GM23338 (cell line): ENCODE measurements around the gene GLRA1. TPM values are rescaled to one million over a fixed set of nuclear protein-coding genes. Genes with fewer than 3 reads are reported as not detected.

Experiments
- ATAC-seq: fragments of 200-7000 bp; cut with Tn5 transposase; 3 replicates; pipeline ENCODE4 v1.9.1; 2020
- DNase-seq: peaks from one replicate; pipeline ENCODE4 v3.0.0-alpha.2; 2015; ENCODE audit warnings: low spot score
- H2AFZ ChIP-seq: fragments of 200-600 bp; sonication (generic); 2 replicates; pipeline ENCODE4 v1.8.0; 2016; ENCODE audit warnings: antibody characterized with exemption, mild to moderate bottlenecking, moderate library complexity
- H3F3A ChIP-seq: fragments of 200-600 bp; sonication (generic); replicated peaks from 2 replicates; pipeline ENCODE4 v1.8.0; 2017; ENCODE audit warnings: antibody characterized with exemption, mixed run types, low read depth
- H3K27ac ChIP-seq: fragments of 200-600 bp; sonication (generic); 2 replicates; pipeline ENCODE4 v1.6.1; 2016; ENCODE audit warnings: low read depth
- H3K27me3 ChIP-seq: fragments of 200-600 bp; sonication (generic); 2 replicates; pipeline ENCODE4 v1.8.0; 2016; ENCODE audit warnings: mild to moderate bottlenecking, mixed run types, moderate library complexity; ENCODE audit not compliant: insufficient read depth
- H3K36me3 ChIP-seq: fragments of 200-600 bp; sonication (generic); 2 replicates; pipeline ENCODE4 v1.8.0; 2016; ENCODE audit warnings: mild to moderate bottlenecking; ENCODE audit not compliant: insufficient read depth
- H3K4me1 ChIP-seq: fragments of 200-600 bp; sonication (generic); 2 replicates; pipeline ENCODE4 v1.8.0; 2016; ENCODE audit warnings: mild to moderate bottlenecking, moderate library complexity; ENCODE audit not compliant: insufficient read depth
- H3K4me2 ChIP-seq: fragments of 200-600 bp; sonication (generic); 2 replicates; pipeline ENCODE4 v1.7.1; 2017; ENCODE audit warnings: mixed run types
- H3K4me3 ChIP-seq: fragments of 200-600 bp; sonication (generic); 2 replicates; pipeline ENCODE4 v1.6.1; 2016; ENCODE audit warnings: mixed run types
- H3K79me2 ChIP-seq: fragments of 200-600 bp; sonication (generic); replicated peaks from 2 replicates; pipeline ENCODE4 v1.8.0; 2017; ENCODE audit warnings: mild to moderate bottlenecking; ENCODE audit not compliant: insufficient read depth
- H3K9me2 ChIP-seq: fragments of 200-600 bp; sonication (generic); 2 replicates; pipeline ENCODE4 v1.8.0; 2017; ENCODE audit not compliant: insufficient read depth
- H4K20me1 ChIP-seq: fragments of 200-600 bp; sonication (generic); replicated peaks from 2 replicates; pipeline ENCODE4 v1.8.0; 2017; ENCODE audit warnings: mild to moderate bottlenecking; ENCODE audit not compliant: insufficient read depth
- H3K27ac Mint-ChIP-seq: 2 replicates; pipeline ENCODE4 v1.8.0; 2020; ENCODE audit warnings: inconsistent platforms, mild to moderate bottlenecking, moderate library complexity, mixed read lengths
- H3K27me3 Mint-ChIP-seq: 3 replicates; pipeline ENCODE4 v1.8.0; 2022; ENCODE audit warnings: low read depth, mild to moderate bottlenecking, moderate library complexity, mixed read lengths, inconsistent platforms; ENCODE audit not compliant: insufficient read depth, poor library complexity
- H3K36me3 Mint-ChIP-seq: 3 replicates; pipeline ENCODE4 v1.8.0; 2021; ENCODE audit warnings: low read depth, mild to moderate bottlenecking, inconsistent platforms, moderate library complexity, mixed read lengths
- H3K4me1 Mint-ChIP-seq: 3 replicates; pipeline ENCODE4 v1.8.0; 2020; ENCODE audit warnings: mild to moderate bottlenecking, inconsistent platforms, mixed read lengths
- H3K4me3 Mint-ChIP-seq: 3 replicates; pipeline ENCODE4 v1.8.0; 2021; ENCODE audit warnings: moderate library complexity, mild to moderate bottlenecking, inconsistent platforms, mixed read lengths
- H3K9me3 Mint-ChIP-seq: 3 replicates; pipeline ENCODE4 v1.8.0; 2020; ENCODE audit warnings: moderate library complexity, mild to moderate bottlenecking, inconsistent platforms, mixed read lengths
- CREB1 ChIP-seq: fragments of 250-450 bp; sonication (Bioruptor Pico); IDR thresholded peaks from 2 replicates; pipeline ENCODE4 v1.5.0; 2020; ENCODE audit warnings: low read depth, mild to moderate bottlenecking, moderate library complexity
- EZH2 ChIP-seq: fragments of 200-600 bp; sonication (generic); IDR thresholded peaks from one replicate; pipeline ENCODE4 v1.8.0; 2017; ENCODE audit warnings: antibody characterized with exemption, mild to moderate bottlenecking, low read depth; ENCODE audit not compliant: unreplicated experiment
- EZH2phosphoT487 ChIP-seq: fragments of 200-600 bp; sonication (generic); IDR thresholded peaks from one replicate; pipeline ENCODE4 v1.8.1; 2018; ENCODE audit warnings: antibody characterized with exemption; ENCODE audit not compliant: unreplicated experiment
- JUNB ChIP-seq: IDR thresholded peaks from one replicate; pipeline ENCODE4 v1.6.1; 2016; ENCODE audit warnings: antibody characterized with exemption; ENCODE audit not compliant: unreplicated experiment
- NANOG ChIP-seq: IDR thresholded peaks from 2 replicates; pipeline ENCODE4 v1.6.1; 2016; ENCODE audit warnings: antibody characterized with exemption, borderline replicate concordance
- POLR2AphosphoS5 ChIP-seq: IDR thresholded peaks from 2 replicates; pipeline ENCODE4 v1.6.1; 2016; ENCODE audit warnings: antibody characterized with exemption, low read depth
- REST ChIP-seq: IDR thresholded peaks from one replicate; pipeline ENCODE4 v1.6.1; 2018; ENCODE audit warnings: antibody characterized with exemption; ENCODE audit not compliant: unreplicated experiment
- STAT1 ChIP-seq: IDR thresholded peaks from one replicate; pipeline ENCODE4 v1.6.1; 2016; ENCODE audit warnings: antibody characterized with exemption; ENCODE audit not compliant: unreplicated experiment
- ZNF331 ChIP-seq: fragments of 250-450 bp; sonication (Bioruptor Pico); IDR thresholded peaks from 2 replicates; pipeline ENCODE4 v1.5.0; 2020; ENCODE audit warnings: low read depth, mild to moderate bottlenecking, moderate library complexity
- polyA plus RNA-seq: library from polyadenylated mRNA; unstranded; fragments of >200 nt; fragmentation: Nextera tagmentation; extraction: Ambion mirVana; gene quantifications from 2 replicates; pipeline ENCODE4 v1.2.1, GENCODE V29; 2016
- total RNA-seq: library from RNA; depleted of rRNA; stranded (reverse); fragments of >200 nt; shearing (Covaris generic); gene quantifications from 2 replicates; pipeline ENCODE4 v1.2.3, GENCODE V29; 2014
- TF ChIP-seq, protein P1 (sequence below): IDR thresholded peaks from 2 replicates; pipeline ENCODE4 v1.6.1; 2016; ENCODE audit warnings: antibody characterized with exemption
- TF ChIP-seq, protein P2 (sequence below): fragments of 250-450 bp; sonication (Bioruptor Pico); IDR thresholded peaks from 2 replicates; pipeline ENCODE4 v1.5.0; 2020; ENCODE audit warnings: mild to moderate bottlenecking, moderate library complexity
- TF ChIP-seq, protein P3 (sequence below), 2 experiments: fragments of 200-600 bp in 1 of 2; sonication (generic) in 1 of 2; conservative IDR thresholded peaks; 2 replicates each; pipeline versions ENCODE4 v1.5.1 to v1.6.1; 2016 to 2017; ENCODE audit warnings: antibody characterized with exemption in 2 of 2, low read depth in 2 of 2, mild to moderate bottlenecking in 2 of 2, moderate library complexity in 1 of 2

Gene GLRA1
- total and polyA plus RNA-seq, 2 experiments from 2014 or later, result not detected

DNA sequence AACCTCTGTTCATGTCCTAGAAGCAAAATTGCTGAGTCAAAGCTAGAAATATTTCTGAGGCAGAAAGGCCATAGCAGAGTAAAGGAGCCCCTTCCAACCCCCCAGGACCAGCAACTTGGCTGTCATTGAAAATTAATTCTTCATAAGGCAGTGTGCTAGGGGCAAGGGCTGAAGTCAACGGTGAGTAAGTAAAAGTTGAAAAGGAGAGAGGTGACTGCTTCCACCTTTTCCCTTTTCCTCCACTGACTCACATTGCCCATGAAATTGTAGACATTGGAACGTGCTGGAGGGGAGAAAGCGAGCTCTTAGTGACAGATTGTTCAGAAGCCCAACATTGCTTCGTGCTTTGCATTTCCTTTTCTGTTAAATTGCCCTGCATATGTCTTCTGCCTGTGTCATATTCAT lies 19.1 kb downstream of the GLRA1 start:
- Mint-ChIP-seq H3K27ac (no peak overlapping the region), H3K4me1 (peaks cover 11% of the 10 kb centered on the region; the same call in 2 of the 3 replicates), H3K4me3 (no peak overlapping the region), H3K27me3 (peaks cover 80% of the 10 kb centered on the region), H3K36me3 (no peaks in the 10 kb centered on the region), H3K9me3 (no peaks in the 10 kb centered on the region)
- Histone ChIP-seq H3K4me2 (no peak overlapping the region), H3K27me3 (peaks cover 100% of the 10 kb centered on the region), H4K20me1 (peaks cover 3% of the 10 kb centered on the region; the same call in 1 of the 2 replicates), H3K4me1 (peaks cover 20% of the 10 kb centered on the region), H3K4me3 (no peak overlapping the region), H3K36me3 (no peaks in the 10 kb centered on the region), H3K9me2 (no peaks in the 10 kb centered on the region), H3F3A (no peaks in the 10 kb centered on the region), H3K27ac (no peak overlapping the region), H3K79me2 (no peaks in the 10 kb centered on the region), H2AFZ (no peak overlapping the region)
- no peak for TF ChIP-seq STAT1
- TF ChIP-seq CREB1 (CRISPR knock-in tag), result no peak
- TF ChIP-seq ZNF331 (CRISPR knock-in tag), result no peak
- TF ChIP-seq EZH2, result no peak
- no peak for TF ChIP-seq REST
- TF ChIP-seq, protein P1, sequence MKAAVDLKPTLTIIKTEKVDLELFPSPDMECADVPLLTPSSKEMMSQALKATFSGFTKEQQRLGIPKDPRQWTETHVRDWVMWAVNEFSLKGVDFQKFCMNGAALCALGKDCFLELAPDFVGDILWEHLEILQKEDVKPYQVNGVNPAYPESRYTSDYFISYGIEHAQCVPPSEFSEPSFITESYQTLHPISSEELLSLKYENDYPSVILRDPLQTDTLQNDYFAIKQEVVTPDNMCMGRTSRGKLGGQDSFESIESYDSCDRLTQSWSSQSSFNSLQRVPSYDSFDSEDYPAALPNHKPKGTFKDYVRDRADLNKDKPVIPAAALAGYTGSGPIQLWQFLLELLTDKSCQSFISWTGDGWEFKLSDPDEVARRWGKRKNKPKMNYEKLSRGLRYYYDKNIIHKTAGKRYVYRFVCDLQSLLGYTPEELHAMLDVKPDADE, result no peak
- no peak for TF ChIP-seq POLR2AphosphoS5
- no peak for TF ChIP-seq JUNB
- TF ChIP-seq EZH2phosphoT487, result no peak
- no peak for TF ChIP-seq NANOG
- TF ChIP-seq, protein P2, sequence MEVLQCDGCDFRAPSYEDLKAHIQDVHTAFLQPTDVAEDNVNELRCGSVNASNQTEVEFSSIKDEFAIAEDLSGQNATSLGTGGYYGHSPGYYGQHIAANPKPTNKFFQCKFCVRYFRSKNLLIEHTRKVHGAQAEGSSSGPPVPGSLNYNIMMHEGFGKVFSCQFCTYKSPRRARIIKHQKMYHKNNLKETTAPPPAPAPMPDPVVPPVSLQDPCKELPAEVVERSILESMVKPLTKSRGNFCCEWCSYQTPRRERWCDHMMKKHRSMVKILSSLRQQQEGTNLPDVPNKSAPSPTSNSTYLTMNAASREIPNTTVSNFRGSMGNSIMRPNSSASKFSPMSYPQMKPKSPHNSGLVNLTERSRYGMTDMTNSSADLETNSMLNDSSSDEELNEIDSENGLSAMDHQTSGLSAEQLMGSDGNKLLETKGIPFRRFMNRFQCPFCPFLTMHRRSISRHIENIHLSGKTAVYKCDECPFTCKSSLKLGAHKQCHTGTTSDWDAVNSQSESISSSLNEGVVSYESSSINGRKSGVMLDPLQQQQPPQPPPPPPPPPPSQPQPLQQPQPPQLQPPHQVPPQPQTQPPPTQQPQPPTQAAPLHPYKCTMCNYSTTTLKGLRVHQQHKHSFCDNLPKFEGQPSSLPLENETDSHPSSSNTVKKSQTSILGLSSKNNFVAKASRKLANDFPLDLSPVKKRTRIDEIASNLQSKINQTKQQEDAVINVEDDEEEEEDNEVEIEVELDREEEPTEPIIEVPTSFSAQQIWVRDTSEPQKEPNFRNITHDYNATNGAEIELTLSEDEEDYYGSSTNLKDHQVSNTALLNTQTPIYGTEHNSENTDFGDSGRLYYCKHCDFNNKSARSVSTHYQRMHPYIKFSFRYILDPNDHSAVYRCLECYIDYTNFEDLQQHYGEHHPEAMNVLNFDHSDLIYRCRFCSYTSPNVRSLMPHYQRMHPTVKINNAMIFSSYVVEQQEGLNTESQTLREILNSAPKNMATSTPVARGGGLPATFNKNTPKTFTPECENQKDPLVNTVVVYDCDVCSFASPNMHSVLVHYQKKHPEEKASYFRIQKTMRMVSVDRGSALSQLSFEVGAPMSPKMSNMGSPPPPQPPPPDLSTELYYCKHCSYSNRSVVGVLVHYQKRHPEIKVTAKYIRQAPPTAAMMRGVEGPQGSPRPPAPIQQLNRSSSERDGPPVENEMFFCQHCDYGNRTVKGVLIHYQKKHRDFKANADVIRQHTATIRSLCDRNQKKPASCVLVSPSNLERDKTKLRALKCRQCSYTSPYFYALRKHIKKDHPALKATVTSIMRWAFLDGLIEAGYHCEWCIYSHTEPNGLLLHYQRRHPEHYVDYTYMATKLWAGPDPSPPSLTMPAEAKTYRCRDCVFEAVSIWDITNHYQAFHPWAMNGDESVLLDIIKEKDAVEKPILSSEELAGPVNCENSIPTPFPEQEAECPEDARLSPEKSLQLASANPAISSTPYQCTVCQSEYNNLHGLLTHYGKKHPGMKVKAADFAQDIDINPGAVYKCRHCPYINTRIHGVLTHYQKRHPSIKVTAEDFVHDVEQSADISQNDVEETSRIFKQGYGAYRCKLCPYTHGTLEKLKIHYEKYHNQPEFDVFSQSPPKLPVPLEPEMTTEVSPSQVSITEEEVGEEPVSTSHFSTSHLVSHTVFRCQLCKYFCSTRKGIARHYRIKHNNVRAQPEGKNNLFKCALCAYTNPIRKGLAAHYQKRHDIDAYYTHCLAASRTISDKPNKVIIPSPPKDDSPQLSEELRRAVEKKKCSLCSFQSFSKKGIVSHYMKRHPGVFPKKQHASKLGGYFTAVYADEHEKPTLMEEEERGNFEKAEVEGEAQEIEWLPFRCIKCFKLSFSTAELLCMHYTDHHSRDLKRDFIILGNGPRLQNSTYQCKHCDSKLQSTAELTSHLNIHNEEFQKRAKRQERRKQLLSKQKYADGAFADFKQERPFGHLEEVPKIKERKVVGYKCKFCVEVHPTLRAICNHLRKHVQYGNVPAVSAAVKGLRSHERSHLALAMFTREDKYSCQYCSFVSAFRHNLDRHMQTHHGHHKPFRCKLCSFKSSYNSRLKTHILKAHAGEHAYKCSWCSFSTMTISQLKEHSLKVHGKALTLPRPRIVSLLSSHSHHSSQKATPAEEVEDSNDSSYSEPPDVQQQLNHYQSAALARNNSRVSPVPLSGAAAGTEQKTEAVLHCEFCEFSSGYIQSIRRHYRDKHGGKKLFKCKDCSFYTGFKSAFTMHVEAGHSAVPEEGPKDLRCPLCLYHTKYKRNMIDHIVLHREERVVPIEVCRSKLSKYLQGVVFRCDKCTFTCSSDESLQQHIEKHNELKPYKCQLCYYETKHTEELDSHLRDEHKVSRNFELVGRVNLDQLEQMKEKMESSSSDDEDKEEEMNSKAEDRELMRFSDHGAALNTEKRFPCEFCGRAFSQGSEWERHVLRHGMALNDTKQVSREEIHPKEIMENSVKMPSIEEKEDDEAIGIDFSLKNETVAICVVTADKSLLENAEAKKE (CRISPR knock-in tag), result no peak
- TF ChIP-seq, protein P3, sequence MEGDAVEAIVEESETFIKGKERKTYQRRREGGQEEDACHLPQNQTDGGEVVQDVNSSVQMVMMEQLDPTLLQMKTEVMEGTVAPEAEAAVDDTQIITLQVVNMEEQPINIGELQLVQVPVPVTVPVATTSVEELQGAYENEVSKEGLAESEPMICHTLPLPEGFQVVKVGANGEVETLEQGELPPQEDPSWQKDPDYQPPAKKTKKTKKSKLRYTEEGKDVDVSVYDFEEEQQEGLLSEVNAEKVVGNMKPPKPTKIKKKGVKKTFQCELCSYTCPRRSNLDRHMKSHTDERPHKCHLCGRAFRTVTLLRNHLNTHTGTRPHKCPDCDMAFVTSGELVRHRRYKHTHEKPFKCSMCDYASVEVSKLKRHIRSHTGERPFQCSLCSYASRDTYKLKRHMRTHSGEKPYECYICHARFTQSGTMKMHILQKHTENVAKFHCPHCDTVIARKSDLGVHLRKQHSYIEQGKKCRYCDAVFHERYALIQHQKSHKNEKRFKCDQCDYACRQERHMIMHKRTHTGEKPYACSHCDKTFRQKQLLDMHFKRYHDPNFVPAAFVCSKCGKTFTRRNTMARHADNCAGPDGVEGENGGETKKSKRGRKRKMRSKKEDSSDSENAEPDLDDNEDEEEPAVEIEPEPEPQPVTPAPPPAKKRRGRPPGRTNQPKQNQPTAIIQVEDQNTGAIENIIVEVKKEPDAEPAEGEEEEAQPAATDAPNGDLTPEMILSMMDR (conservative IDR thresholded peaks at IDR 0.05; ENCODE audit: low read depth in 2 of 2), result no peak
- DNase-seq (no peak), ATAC-seq (no peak)
